ENCODE data around the gene ACTRT3.

The ACTRT3 gene

DNA sequence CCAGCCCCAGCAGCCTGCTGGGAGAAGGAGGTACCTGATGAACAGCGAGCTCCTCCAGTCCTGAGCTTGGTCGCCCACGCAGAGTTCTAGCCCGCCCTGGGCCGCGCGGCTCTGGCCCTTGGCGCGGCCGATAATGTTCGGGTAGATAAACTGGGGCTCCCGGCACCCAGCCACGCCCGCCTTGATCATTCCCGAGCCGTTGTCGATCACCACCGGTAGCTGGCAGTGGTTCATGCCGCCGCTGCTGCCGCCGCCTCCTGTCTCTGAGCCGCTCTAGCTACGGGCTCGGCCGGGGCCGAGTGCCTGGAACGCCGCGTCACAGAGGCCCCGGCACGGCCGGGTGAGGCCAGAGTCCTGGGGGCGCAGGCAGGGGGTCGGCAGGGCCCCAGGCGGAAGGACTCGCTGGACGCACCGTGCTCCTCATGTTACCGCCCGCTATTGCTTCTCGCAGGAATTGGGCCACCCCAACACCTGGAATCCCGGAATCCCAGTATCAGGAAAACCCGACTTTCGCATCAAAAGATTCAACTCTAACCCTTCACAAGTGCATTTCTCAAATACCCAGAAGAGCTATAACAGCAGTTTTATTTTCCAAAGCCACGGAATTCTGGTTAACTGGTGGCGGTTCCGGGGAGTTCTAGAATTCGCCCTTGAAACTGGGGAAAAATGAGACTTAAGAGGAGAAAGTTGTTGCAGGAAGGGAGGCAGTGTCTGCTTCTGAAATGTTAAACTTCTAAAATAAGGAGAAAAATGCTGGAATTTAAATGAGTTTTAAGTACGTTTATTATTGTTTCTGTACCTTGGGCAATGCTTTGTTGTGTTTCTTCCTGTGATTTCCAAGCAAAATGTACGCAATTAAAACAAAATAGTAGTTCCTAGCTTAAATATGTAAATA, at the start of gene ACTRT3:
Gene ACTRT3 (minus strand): TSS at position 275 of the 895 bp plus-strand sequence. CDS start 41 bp downstream, at position 234.
- peak; percentile 31 to 73 for DNase-seq

DNA sequence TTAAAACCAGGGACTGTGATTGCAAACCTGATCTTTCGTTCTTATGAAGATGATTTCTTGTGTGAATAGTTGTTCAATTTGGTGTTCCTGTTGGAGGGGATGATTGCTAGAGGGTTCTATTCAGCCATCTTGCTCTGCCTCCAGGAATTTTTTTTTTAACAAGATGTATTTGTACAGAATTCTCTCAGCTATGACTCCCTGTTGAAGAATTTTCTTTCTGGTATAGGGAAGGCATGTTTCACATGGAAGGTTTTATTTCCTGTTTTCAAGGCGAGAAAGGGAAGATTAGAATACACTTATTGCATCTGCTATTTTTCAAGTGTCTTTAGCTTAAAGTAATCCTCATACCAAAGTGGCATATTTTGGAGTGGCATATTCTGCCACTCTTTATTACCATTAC, 49.0 kb upstream of the ACTRT3 start:
- DNase-seq = no peak

DNA sequence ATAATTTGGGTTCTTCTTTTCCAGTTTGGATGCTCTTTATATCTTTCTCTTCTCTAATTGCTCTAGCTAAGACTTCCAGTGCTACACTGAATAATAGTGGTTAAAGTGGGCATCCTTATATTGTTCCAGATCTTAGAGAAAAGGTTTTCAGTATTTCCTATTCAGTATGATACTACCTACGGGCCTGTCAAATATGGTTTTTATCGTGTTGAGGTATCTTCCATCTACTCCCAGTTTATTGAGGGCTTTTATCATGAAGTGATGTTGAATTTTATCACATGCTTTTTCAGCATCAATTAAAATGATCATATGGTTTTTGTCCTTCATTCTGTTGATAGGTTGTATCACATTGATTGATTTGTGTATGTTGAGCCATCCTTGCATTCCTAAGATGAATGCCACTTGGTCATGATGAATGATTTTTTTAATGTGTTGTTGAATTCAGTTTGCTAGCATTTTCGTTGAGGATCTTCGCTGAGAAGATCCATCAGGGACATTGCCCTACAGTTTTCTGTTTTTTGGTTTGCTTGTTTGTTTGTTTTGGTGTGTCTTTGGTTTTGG, 46.3 kb upstream of the ACTRT3 start:
- DNase-seq = no peak

DNA sequence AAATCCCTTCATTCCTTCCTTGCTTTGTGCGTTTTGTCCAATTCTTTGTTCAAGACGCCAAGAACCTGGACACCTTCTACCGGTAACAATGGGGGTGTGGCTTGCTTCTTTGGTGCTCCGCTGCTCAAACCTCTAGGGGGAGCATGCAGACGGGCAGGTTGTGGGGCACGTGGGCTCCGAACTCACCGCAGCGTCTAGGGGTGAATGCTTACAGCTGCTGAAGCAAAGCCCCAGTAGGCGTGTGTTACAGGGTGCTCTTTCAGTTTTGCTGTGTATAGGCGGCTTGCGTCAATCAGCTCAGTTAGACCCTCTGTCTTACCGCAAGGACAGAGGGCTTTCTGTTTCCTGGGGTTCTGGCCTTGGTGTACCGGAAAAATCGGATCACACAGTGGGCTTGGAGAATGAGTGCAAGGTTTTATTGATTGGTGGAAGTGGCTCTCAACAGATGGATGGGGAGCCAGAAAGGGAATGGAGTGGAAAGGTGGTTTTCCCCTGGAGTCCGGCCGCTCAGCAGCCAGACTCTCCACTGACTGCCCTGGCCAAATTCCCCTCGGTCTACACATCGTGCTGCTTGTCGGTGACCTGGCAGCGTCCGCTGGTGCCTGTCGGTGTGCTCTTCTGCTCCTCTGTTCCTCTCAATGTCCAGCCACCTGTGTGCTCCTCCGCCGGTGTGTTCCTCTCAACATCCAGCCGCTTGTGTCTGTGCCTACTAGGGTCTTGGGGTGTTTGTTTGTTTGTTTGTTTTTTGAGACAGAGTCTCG, 44.6 kb upstream of the ACTRT3 start:
- DNase-seq = no peak

DNA sequence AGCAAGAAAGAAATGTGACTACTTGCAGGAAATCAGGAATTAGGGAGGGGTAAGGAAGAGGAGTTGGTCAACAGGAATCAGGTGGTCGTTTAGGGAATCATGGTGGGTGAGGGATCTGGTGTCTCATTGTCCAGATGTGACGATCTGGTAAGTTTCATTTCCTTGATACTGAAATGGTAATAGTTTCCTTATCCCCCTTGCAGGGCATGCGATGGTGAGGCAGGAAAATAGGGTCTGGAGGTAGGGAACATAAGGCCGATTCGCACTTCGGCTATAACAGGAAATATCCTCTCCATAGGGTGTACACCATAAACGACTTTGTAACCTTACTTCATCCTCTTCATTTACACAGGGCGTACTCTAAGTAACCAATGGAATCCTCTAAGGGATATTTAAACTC, 43.9 kb upstream of the ACTRT3 start:
- no peak for DNase-seq

DNA sequence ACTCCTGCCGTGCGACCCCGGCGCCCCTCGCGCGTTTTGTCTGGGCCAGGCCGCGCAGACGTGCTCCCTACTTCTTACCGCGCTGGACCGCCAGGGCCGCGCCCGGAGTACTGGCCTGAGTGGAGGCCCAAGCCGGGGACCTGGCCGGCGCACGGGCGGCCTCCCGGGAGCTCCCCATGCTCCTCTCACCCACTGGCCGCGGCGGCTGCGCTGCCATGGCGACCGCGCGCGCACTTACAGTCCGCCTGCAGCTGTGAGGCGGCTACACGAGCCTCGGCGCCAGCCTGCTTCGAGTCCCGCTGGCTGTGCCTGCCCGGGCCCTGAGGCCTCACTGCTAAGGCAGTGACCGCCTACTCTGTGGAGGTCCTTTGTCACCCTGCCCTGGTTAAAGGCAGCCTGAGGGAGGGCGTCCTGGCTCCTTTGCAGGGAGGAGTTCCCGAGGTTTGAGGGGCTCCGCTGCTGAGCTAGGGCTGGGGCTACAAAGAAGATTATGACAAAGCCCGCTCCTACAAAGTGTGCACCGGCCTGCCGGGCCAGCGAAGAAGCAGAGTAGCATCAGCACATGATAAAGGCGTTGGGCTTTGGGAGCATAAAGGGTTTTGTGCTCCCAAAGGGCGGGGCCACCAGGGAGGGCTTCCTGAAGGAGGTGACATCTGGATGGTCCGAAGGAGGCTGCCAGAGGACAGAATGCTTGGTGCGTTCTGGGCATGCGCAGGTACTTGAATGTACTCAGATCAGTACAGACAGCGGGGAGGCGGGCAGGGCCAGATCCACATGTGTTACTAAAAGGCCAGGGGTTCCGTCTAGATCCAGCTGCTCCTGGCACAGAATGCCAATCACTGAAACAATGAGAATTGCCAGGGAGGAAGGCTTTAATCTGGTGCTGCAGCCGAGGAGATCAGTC, 43.2 kb upstream of the ACTRT3 start, which contains the start of the genes LRRC34 and LRRIQ4:
Gene LRRC34 (minus strand): TSS at position 573 of the 904 bp plus-strand sequence. CDS start 356 bp downstream, at position 217.
Gene LRRIQ4 (plus strand): TSS at position 539 of the 904 bp plus-strand sequence. CDS start 9,052 bp downstream, outside the sequence.
- no peak for DNase-seq

DNA sequence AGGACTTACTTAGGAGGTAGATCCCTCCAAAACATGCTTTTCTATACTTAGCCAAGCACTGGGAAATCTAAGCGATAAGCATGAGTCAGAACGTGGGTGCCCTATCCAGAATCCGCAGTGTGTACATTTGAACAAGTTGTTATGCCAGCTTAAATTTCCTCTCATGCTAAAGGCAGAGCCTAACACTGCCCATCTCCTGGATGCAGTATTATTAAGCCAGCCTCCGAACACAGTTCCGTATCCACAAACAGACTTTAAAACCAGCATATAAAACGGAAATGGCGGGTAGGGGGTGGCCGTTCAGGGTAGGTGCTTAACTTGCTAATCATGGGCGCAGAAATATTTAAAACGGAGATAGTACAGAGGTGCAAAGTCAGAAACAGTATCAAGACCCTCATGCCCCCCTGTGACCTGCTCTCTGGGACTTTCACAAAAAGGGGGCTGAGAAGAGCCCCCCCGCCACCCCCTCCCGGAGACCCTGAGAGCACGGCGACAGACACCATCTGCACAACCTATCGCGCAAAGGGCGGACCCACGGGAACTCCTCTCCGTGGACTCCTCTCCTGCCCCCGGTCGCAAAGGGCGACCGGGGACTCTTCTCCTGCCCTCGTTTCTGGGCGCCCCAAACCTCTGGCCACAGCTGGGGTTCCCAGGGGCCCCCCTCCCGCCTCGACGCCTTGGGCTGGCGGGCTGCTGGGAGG, 42.4 kb upstream of the ACTRT3 start:
- DNase-seq = no peak

DNA sequence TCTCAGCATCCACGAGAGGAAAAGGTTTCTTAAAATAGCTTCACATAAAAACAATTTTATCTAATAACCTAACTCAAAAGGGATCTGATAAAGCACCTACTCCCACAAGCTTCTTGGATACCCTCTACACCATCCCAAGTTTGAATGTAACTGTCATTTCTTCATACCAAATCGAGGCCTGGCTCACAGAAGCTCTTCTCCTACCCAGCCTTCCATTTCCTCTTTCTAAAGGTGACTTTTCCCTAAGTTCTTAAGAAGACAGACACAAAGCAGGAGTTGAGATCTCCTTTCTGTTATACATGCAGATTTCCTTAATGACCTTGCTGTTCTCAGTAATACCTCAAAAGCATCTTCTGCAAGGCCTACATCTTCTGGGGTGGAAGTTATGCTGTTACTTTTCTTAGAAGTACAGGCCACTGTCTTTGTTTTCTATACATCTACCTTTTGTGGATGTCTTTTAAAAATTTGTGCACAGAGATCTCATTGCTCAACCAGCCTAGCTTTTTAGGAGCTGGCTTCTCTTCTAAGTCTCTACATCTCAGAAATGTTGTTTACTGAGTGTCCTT, 40.0 kb upstream of the ACTRT3 start:
- DNase-seq = no peak

DNA sequence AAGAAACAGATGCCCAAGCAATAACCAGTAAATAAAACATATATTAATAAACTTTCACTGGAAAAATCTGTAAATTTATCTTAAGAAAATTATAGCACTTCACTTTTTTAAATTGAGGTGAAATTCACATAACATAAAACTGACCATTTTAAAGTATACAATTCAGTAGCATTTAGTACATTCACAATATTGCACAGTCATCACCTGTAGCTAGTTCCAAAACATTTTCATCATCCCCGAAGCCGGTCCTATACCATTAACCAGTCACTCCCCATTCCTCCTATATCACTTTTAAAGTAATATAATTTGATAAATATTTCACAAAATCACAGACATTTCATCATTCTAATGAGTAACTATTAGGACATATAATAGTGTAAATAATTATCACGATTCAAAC, 35.3 kb upstream of the ACTRT3 start:
- DNase-seq = no peak

DNA sequence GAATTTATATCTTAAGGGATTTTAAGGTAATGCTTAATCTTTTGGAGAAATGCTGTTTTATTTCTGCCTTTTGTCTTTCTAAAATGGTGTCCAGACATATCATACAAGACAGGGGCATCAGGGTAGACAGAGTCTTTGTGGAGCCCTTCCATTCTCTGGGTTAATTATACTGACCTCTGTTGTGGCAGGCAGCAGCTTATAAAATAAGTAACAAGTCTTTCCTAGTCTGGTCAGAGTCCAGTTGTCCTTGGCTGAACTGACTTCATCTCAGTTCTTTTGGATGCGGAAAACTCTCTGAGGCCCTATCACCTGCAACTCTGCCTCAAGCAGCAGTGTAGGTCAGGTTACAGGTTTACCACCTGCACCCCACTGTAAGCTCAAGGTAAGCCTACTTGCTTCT, 23.0 kb upstream of the ACTRT3 start:
- DNase-seq = no peak

DNA sequence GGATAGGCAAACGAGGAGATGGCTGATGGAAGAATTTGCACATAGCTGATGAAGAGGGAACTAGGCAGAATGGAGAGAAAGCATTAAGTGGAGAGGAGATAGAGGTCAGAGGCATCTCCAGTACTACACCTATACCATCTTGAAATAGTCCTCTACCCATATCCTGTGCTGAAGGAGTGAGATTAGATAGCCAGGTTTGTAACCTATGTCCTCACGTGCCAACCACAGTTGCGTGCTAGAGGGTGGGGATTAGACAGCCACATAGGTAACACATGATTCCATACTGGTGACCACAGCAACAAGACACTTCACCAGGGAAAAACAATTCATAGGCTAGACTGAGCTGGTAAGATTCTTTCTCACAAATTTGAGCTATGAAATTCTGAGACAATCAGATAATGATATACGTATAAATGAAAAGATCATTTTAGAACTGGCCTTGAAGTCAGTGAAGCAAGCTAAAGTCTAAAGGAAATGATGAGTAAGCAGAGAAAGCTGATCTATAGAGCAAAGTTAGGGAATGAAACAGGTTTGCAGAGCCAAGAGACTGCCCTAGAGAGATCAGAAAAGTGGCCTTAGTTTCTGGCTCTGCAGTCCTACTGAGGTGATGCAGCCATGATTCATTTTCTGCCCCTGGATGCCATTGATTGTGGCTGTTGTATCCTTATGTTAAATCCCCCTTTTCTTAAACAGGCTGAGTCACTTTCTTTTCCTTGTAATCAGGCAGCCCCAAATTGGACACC, 21.5 kb upstream of the ACTRT3 start:
- no peak for DNase-seq

DNA sequence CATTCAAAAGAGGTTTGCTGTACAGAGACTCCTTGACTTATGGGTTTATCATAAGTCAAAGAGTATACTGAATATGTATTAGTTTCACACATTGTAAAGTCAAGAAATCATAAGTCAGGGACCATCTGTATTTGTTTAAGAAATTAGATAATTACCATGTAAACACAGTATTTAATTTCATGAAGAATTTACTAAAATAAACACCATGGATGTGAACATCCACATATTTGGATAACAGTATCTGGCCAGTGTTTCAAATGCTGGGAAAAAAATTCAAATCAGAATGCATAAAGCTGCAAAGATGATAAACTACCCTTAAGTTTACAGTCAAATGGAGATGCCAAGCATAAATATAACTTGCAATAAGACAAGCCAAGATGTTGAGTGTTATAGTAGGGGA, 20.9 kb upstream of the ACTRT3 start:
- DNase-seq = no peak

DNA sequence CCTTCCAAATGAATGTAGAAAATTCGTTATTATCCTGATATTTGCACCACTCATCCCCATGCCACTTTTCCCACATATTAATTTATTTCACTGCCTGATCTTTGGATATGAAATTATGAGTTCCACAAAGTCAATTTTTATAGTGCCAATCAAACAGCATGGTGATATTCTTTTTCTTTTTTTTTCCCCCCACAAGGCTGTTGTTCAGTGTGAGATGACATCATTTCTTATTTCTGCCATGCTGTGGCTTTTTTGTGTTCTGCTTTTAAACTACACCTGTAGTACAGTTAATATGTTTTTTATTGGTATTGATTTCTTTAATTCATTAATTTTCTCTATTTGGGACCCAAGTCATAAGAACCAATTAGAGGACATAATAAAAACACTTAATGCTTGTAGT, 18.4 kb upstream of the ACTRT3 start:
- no peak for DNase-seq

DNA sequence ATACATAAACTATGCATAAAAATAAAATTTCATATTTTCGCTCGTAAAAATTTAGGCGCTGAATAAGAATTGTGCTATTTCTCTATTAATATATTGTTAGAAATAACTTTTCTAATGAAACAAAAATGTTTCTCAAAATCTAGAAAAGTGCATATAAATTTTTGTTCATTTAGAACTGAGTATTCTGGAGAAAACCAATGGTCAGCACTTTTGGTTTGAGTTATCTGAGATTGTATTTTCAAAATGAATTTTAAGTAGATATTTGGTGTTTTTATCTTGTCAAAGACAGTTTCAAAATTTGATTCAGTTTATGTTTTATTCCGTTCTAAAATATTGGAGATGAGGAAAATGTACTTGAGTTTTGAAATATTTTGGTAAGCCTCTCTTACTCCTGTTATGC, 17.8 kb upstream of the ACTRT3 start:
- no peak for DNase-seq

DNA sequence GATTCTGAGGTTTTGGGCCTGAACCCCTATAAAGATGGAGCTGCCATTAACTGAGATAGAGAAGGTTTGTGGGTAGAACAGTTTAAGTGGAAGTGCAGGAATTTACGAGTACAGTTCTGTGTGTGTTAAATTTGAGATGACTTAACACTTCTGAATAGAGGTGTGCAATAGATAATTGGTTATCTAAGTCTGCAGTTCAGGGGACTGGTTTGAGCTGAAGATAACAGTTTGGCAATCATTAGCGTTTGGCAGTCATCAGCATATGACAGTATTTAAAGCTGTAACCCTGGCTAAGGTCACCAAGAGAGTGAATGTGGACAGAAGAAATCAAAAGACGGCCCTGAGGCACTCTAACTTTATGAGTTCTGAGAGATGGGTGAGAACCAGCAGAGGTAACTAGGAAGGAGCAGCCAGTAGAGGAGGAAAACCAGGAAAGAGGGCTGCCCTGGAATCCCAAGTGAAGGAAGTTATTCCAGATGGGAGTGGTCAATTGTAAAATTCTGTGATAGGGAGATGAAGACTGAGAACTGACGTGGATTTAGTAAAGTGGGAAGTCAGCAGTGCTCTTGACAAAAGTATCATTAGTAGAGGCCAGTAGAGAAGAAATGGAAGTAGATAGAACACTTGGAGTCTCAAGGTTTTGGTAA, 12.0 kb upstream of the ACTRT3 start:
- DNase-seq = no peak

DNA sequence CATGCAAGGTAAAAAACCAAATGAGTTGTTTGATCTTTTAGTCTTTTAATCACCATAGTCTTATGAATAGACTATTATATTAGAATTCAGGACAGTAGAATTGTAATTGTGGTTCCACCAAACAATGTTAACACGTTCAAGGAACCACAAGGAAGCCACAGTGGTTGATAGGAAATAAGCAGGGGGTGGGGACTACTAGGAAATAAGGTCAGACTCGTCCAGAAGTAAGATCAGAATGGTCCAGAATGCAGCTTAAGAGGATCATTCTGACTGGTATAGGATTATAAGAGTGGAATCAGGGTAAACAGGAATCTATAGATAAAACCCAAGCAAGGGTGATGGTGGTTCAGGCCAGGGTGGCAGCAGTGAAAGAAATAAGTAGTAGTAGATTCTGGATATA, 11.4 kb upstream of the ACTRT3 start:
- no peak for DNase-seq

DNA sequence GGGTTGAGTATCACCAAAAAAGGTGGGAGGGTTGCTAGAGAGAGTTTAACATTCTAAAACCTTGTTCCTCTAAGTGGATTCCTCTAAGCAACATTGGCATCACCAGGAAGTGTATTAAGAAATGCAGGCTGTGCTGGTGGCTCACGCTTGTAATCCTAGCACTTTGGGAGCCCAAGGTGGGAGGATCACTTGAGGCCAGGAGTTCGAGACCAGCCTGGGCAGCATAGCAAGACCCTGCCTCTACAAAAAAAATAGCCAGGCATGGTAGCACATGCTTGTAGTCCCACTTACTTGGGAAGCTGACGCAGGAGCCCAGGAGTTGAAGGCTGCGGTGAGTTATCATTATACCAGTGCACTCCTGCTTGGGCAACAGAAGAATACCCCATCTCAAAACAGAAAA, 8.5 kb upstream of the ACTRT3 start:
- no peak for DNase-seq

DNA sequence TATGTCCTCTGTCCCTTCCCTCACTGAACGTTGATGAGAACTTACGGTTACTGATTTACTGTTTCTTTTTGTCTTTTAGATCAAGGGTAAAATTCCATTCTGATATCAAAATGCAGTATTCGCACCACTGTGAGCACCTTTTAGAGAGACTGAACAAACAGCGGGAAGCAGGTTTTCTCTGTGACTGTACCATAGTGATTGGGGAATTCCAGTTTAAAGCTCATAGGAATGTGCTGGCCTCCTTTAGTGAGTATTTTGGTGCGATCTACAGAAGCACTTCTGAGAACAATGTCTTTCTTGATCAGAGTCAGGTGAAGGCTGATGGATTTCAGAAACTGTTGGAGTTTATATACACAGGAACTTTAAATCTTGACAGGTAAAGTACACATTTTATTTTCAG, 4.8 kb upstream of the ACTRT3 start:
- DNase-seq = no peak

DNA sequence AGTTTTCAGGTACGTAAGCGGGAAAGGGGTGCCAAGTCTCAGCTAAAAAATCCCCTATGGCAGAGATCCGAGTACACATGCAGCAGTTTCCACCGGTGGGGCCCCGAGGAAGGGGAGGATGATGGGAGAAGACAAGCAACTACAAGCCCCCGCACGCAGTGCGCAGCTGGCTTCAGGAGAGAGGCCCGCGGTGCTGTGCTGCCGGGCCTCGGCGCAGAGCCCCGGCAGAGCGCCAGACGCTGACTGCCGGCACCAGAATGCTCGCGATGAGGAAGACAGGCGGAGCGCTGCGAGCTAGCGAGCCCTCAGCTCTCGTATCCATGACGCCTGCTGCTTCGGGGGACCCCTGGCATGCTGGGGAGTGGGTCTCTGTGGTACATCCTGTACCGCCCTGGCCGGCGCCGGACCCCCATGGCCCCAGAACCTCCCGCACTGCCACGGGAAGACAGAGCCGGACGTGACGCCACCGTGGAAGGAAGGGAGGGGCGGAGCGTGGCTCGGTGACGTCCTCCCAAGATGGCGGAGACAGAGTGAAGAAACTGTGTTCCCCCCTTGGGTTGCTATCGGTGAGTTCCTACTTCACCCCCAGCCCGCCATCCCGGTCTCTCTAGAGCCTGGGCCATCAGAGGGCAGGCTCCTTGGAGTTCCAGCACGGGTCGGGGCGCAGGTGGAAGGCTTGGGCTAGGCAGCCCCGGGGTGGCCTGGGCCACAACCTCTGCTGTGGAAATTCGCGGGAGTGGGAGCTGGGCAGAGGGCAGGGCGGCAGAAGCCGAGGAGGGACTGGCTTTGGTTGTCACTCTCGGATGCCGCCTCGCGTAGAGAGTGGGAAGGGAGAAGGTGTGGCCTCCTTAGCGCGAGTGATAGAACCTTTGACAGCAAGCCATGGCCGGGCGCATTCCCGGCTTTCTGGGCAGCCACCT, 3.8 kb upstream of the ACTRT3 start, which contains the start of gene MYNN:
Gene MYNN (plus strand): TSS at position 500 of the 920 bp plus-strand sequence. CDS start 900 bp downstream, outside the sequence.
- DNase-seq = peak; percentile 70 to 87
